ENCODE results near the gene GLIS1.

Gene GLIS1

GRCh38 chr1:53717025-53717804 lies 21.7 kb downstream of the GLIS1 start:
- DNase-seq, result no peak

GRCh38 chr1:53716150-53716549 lies 22.8 kb downstream of the GLIS1 start:
- DNase-seq, result no peak

GRCh38 chr1:53715478-53715877 lies 23.5 kb downstream of the GLIS1 start:
- DNase-seq, result peak; percentile 35

- no peak for DNase-seq
Measured at GRCh38 chr1:53712276-53712675, 26.7 kb downstream of the GLIS1 start.

- DNase-seq, result no peak
Measured at GRCh38 chr1:53710584-53710983, 28.4 kb downstream of the GLIS1 start.

GRCh38 chr1:53708687-53709086 lies 30.3 kb downstream of the GLIS1 start:
- no peak for DNase-seq

GRCh38 chr1:53706356-53706755 lies 32.6 kb downstream of the GLIS1 start:
- no peak for DNase-seq

- no peak for DNase-seq
Measured at GRCh38 chr1:53705446-53706096, 33.4 kb downstream of the GLIS1 start.

- DNase-seq, result no peak
Measured at GRCh38 chr1:53704804-53705445, 34.0 kb downstream of the GLIS1 start.

- no peak for DNase-seq
Measured at GRCh38 chr1:53704304-53704703, 34.7 kb downstream of the GLIS1 start.

- no peak for DNase-seq
Measured at GRCh38 chr1:53703174-53703573, 35.8 kb downstream of the GLIS1 start.

- DNase-seq, result no peak
Measured at GRCh38 chr1:53702341-53702740, 36.6 kb downstream of the GLIS1 start.

GRCh38 chr1:53700776-53701175 lies 38.2 kb downstream of the GLIS1 start:
- no peak for DNase-seq

GRCh38 chr1:53699981-53700380 lies 39.0 kb downstream of the GLIS1 start:
- DNase-seq, result no peak

- no peak for DNase-seq
Measured at GRCh38 chr1:53698384-53698980, 40.5 kb downstream of the GLIS1 start.

GRCh38 chr1:53697721-53698383 lies 41.1 kb downstream of the GLIS1 start:
- DNase-seq, result no peak

GRCh38 chr1:53696990-53697389 lies 42.0 kb downstream of the GLIS1 start:
- no peak for DNase-seq

- no peak for DNase-seq
Measured at GRCh38 chr1:53696571-53696970, 42.4 kb downstream of the GLIS1 start.

GRCh38 chr1:53696051-53696450 lies 42.9 kb downstream of the GLIS1 start:
- no peak for DNase-seq

GRCh38 chr1:53695116-53695515 lies 43.8 kb downstream of the GLIS1 start:
- DNase-seq, result no peak

GRCh38 chr1:53694718-53695091 lies 44.3 kb downstream of the GLIS1 start:
- no peak for DNase-seq

GRCh38 chr1:53693773-53694717 lies 44.9 kb downstream of the GLIS1 start:
- no peak for DNase-seq
